NCI-H69 (cell line): Measurements from ENCODE around the gene TRABD.
"Not testable (repeated sequence)": the region's sequence is repeated elsewhere in the genome, so short reads cannot be mapped to it uniquely, and the experiment has no call there.

Experiments used
- DNase-seq: peaks from one replicate; lab custom pipeline; 2025; lab: John Stamatoyannopoulos, UW

Gene TRABD

DNA sequence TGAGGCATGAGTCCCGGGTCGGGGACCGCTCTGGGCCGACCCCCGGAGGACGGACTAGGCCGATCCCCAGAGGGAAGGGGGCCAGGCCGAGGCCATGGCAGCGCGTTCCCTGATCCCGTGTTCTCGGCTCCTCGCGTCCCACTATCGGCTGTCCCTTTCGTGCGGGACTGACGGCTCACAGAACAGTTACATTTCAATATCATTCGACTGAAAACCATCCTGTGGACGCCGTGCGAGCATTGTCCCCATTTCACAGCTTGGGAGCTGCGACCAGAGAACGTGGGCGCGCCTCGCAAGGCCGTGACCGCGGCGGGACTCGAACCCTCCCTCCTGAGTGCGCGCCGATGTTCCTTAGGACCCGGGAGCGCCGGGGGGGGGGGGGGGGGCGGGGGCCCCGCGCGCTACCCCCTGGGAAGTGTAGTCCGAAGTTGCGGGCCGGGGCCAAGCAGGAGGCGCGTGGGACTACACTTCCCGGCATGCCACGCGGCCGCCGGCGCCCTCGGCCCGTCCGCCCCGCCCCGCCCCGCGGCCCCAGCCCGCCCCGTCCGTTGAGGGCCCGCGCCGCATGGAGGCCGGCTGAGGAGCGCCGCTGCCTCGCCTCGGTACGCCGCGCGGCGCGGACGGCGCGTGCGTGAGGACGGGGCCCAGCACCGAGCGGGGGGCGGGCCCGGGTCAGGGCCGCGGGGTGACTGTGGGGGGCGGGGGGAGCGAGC, at the start of gene TRABD:
TRABD (plus strand) TSS at position 539 of the 713 bp plus-strand sequence. CDS start 7,148 bp downstream, outside the sequence.
- peak; percentile 96 for DNase-seq

DNA sequence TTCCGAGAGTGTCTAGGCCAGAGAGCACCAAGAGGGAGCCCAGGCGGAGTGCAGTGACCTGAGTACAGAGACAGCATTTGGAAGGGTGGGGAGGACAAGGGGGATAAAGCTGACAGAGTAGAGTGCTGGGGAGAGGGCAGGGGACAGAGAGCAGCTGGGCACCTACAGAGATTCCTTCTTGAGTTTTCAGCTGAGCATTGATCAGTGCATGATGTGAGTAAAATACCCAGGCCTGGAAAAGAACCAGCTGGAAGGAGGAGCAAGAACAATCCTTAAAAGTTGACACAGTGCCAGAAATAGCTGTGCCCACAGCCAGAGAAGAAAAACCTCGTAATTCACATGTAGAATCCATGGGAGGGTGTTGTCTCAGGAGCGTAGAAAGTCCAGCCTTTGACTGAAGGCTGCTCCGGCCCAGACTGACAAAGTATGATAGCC, 49.1 kb upstream of the TRABD start:
- peak; percentile 62 for DNase-seq

GRCh38 chr22:50137277-50137676, 48.4 kb upstream of the TRABD start:
- not testable (repeated sequence) for DNase-seq

DNA sequence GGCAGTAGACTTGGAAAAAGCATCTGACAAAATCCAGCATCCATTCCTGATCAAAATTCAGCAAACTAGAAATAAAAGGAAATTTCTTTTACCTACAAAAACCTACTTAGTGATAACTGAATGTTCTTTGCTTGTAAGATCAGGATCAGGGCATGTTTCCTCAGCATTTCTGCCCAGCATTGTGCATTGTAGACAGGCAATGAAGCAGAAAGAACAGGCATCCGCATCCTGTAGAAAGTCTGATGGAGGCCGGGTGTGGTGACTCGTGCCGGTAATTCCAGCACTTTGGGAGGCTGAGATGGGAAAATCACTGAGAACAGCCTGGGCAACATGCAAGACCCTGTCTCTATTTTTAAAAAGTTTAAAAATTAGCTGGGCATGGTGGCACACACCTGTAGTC, 47.7 kb upstream of the TRABD start:
- DNase-seq: peak; percentile 29

- no peak for DNase-seq
These were observed 46.7 kb upstream of the TRABD start for GRCh38 chr22:50138988-50139387.

- peak; percentile 96 for DNase-seq
These were observed 45.8 kb upstream of the TRABD start for GRCh38 chr22:50139843-50140415.

DNA sequence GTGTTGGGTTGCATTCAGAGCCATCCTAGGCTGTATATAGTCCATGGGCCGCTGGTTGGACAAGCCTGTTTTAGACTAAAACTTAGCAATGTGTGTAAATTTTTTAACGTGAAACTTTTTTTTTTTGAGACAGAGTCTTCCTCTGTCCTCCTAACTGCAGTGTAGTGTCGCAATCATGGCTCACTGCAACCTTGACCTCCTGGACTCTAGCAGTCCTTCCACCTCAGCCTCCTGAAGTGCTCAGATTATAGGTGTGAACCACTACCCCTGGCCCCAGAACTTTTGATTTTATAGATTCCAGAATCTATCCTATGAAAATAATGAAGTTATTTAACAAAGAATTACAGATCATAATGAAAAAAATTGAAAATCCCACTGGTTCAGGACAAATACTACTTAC, 45.1 kb upstream of the TRABD start:
- DNase-seq: no peak

DNA sequence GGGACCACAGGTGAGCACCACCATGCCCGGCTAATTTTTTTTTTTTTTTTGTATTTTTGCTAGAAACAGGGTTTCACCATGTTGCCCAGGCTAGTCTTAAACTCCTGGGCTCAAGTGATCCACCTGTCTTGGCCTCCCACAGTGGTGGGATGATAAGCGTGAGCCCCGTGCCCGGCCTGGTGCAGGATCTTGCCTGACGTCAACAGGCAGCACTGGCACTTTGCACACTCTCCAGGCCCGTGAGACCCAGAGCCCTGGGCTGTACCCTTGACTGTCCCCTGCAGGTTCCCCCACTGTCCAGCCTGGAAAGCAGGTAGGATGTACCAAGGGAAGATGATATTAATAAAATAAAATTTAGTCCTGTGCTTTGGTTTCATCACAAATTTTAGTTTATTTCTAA, 44.3 kb upstream of the TRABD start:
- DNase-seq: peak; percentile 37

GRCh38 chr22:50141891-50142363, 43.8 kb upstream of the TRABD start:
- peak; percentile 63 for DNase-seq

DNA sequence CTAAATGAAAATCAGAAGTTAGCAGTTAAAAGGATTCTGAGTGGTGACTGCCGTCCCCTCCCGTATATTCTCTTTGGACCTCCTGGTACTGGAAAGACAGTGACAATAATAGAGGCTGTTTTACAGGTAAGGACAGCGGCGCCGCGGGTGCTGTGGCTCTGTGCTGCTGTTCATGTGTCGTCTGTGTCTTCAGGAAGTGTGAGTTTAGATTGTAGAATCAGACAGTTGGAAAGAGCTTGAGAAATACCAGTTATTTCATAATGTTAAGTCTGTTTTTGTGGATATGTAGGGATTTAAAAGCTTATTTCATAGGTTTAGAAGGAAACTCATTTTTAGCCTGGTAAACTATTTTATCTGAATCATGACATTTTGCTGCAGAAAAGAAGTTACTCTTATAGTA, 42.6 kb upstream of the TRABD start:
- no peak for DNase-seq

- no peak for DNase-seq
These were observed 41.6 kb upstream of the TRABD start for GRCh38 chr22:50144005-50144614.

DNA sequence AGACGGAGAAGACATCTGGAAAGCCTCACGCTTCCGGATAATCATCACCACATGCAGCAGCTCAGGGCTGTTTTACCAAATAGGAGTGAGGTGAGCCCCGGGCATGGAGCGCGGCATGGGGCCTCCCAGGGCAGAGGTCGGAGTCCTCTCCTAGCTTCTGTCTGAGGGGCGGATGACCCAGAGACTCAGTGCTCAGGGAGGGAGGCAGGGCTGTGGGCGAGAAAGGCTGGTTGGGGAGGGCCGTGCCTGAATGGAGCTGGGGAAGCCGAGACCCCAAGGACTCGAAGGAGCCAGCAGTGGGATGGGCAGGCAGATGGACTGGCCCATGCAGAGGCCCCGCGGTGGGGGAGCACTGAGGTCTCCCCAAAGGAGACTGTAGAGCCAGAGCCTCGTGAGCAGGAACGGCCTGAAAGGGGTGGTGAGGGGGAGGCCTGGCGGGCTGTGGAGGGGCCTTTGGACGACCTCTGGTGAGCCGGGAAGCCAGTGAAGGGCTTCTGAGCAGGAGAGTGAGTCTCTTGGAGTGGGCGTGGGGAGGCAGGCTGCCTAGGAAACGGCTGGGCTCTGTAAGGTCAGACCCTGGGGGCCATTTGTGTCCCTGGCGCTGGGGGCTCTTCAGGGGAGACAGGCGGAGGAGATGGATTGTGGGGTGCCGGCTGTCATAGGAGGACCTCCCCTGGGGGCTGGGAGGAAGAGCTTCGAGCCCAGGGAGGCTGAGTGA, 39.8 kb upstream of the TRABD start:
- no peak for DNase-seq

GRCh38 chr22:50146439-50147238, 39.1 kb upstream of the TRABD start:
- no peak for DNase-seq

DNA sequence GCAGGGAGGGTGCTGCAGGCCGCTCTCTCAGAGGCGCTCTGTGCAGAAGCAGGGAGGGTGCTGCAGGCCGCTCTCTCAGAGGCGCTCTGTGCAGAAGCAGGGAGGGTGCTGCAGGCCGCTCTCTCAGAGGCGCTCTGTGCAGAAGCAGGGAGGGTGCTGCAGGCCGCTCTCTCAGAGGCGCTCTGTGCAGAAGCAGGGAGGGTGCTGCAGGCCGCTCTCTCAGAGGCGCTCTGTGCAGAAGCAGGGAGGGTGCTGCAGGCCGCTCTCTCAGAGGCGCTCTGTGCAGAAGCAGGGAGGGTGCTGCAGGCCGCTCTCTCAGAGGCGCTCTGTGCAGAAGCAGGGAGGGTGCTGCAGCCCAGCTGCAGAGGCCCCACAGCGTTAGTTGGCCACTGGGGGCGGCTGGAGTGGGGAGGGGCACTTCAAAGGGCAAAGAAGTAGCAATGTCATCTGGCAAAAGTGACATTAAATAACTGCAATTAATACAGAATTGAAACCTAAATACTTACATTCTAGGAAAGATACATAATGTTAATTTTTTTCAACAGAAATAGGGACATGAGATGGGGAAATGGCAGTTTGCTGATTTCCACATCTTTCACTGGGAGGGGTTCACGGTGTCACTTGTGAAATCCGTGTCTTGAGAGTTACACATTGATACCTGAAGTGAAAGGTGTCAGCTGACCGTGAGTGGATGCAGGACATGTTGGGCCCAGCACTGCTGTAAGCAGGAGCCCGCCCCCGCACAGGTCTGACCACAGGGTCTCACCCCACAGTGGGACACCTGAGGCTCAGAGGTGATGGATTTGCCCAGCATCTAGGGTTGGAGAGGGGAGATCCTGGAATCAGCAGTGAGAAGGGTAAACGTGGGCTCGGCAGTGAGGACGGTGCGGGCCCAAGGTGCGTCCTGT, 38.2 kb upstream of the TRABD start:
- not testable (repeated sequence) for DNase-seq

DNA sequence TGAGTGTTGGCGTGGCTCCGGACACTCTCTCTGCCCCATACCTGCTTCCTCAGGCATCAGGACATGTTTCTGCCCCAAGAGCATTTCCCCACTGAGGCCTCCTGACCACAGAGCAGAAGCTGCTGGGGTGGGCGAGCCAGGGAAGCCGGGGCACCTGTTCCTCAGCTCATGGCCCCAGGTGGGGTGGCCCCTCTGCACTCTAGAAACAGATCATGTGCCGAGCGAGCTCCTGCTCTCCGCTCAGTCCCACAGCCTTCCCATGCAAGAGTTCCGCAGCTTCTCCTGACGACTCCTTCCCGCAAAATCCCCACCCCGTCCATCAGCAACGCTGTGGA, 37.6 kb upstream of the TRABD start:
- no peak for DNase-seq

DNA sequence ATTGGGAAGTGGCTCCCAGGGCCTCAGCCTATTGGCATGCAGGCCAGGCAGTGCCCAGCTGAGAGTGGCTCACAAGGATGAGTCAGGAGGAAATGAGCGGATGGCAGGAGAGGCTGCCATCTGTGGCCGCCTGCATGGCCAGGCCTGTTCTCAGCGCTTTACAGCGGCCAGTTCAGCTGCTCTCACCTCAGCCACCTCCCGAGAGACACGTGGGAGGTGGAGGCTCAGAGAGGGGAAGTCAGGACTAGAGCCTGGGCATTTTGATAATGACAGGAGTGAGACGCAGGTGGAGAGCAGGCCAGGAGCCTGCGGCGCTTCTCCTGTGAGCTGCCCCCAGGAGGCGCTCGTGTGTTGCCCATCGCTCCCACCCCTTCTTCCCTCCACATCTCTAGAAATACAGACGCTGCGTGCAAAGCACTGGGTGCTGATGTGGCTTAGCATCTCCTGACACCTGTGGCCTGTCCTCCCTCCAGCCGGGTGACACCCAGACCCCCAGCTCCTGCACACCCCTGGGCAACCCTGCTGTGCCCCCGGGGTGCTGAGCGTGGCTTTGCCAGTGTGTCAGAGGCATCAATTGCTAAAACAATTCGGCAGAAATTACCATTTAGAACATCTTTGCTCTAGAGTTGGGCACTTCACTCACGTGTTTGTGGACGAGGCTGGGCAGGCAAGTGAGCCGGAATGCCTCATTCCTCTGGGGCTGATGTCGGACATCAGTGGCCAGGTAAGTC, 36.6 kb upstream of the TRABD start:
- peak; percentile 87 for DNase-seq

DNA sequence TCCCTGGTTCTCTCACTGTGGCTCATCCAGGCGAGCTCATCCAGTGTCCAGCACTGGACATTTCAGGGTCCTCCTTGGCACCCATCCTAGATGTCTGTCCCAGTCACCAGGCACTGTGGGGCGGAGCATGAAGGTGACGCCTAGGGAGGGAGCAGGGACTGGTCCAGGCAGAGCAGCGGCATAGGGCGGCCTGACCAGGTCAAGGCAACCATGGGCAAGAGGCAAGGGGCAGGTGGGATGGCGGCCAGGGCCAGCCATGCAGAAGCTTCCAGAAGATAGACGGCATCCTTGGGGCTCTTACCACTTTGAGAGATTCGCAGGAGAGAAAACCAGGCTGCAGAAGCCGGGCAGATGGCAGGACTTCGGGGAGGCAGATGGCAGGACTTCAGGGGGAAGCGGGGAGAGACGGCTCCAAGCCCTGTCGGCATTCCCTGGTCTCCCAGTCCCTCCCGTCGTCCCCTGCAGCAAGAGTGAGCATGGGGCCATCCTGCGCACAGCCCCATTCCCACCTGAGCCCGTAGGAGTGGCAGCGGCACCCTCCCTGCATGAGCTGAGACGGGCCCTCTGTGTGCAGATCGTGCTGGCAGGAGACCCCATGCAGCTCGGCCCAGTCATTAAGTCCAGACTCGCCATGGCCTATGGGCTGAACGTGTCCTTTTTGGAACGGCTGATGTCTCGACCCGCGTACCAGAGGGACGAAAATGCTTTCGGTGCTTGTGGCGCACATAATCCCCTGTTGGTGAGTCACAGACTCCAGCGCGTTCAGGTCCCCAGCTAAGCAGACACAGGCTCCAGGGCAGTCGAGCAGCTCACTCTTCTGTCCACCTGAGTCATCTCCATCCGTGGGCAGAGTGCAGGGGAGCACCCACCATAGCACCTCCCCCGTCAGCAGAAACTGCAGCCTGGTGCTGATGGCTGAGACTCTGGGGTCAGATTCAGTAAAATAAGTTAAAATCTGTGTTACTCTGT, 35.3 kb upstream of the TRABD start:
- DNase-seq: no peak

DNA sequence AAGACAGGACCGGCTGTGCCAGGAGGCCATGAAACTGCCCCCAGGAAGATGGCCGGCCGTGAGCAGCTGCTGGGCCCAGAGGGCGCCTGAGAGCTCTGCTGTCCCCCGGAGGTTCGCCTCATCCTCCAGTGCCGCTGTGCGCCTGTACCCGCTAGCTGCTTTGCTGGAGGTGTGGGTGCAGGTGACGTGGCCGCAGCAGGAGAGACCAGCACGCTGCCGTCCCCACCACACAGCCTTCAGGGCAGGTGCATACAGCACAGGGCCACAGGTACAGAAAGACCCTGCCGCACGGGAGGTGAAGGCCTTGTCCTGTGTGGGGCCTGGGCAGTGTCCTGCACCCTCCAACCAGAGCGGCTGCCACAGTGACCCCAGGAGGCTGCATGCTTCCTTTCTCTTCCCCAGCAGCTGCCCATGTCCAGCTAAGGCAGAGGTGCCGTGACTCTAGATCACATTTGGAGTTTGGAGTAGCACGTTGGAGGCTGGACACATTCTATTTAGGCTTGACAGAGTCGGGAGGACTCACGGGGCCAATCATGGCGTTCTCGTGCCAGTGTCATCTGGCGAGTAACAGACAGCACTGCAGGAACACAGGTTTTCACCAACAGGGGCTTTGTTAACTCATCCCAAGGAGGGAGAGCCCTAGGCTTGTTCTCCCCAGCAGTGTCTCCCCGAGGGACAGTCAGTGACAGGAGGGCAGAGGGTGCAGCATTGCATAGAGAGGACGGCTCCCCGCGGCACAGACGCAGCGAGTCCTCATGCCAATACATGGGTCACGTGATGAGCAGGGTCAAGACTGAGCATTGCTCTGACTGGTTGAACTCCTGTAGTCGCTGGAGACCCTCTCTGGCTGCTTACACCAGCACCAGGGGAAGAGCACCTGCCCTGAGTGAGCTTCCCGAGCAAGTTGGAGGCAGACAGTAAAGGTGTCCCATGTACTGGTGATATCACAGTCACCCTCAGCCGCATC, 33.9 kb upstream of the TRABD start:
- no peak for DNase-seq
